ENCODE data around the gene DOK3. TPM values are rescaled to one million over a fixed set of nuclear protein-coding genes. Genes with fewer than 3 reads are reported as not detected.

The DOK3 gene
- total RNA-seq, 1 donor from 2014 or later: 12.8 TPM

Other genes starting within 250 kb of the DOK3 start
- gene RAB24, start 206.1 kb downstream of the DOK3 start, total RNA-seq: 61.0 TPM
- gene PRELID1, start 206.0 kb downstream of the DOK3 start, total RNA-seq: 106 TPM
- gene MXD3, start 197.9 kb downstream of the DOK3 start, total RNA-seq: 9.7 TPM
- 184 TPM for gene LMAN2, start 158.2 kb downstream of the DOK3 start, total RNA-seq
- 46.3 TPM for gene RGS14, start 151.9 kb downstream of the DOK3 start, total RNA-seq
- 0.06 TPM for gene SLC34A1, start 125.4 kb downstream of the DOK3 start, total RNA-seq
- gene PFN3, start 109.2 kb downstream of the DOK3 start, total RNA-seq: not detected
- 15.3 TPM for gene F12, start 100.3 kb downstream of the DOK3 start, total RNA-seq
- 39.5 TPM for gene GRK6, start 83.2 kb downstream of the DOK3 start, total RNA-seq
- gene PRR7, start 63.0 kb downstream of the DOK3 start, total RNA-seq: 7.8 TPM
- 89.0 TPM for gene DBN1, start 36.2 kb downstream of the DOK3 start, total RNA-seq
- 227 TPM for gene PDLIM7, start 12.2 kb downstream of the DOK3 start, total RNA-seq
- gene DDX41, start 7.1 kb upstream of the DOK3 start, total RNA-seq: 84.8 TPM
- gene FAM193B, start 44.7 kb upstream of the DOK3 start, total RNA-seq: 98.1 TPM
- 155 TPM for gene TMED9, start 82.4 kb upstream of the DOK3 start, total RNA-seq
- 36.1 TPM for gene B4GALT7, start 90.3 kb upstream of the DOK3 start, total RNA-seq